ENCODE results near the gene PIH1D1.
"Not testable (repeated sequence)": the region's sequence is repeated elsewhere in the genome, so short reads cannot be mapped to it uniquely, and the experiment has no call there.

The PIH1D1 gene

DNA sequence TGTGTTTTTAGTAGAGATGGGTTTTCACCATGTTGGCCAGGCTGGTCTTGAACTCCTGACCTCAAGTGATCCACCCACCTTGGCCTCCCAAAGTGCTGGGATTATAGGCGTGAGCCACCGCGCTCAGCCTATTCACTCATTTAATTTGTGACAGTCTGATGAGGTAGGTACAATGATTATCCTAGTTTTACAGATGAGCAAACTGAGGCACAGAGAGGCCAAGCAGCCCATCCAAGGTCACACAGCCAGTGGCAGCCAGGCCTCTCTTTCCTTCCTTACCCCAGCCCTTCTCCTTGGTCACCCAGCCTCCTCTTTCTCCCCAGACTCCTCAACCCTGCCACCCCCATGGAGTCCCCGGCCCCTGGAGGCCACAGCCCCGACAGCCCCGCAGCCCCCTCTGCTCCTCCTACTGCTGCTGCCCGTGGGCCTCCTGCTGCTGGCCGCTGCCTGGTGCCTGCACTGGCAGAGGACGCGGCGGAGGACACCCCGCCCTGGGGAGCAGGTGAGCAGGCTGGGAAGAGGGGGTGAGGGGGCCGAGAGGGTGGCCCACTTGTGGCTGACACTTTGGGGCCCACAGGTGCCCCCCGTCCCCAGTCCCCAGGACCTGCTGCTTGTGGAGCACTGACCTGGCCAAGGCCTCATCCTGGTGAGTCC lies 28.5 kb upstream of the PIH1D1 start:
- DNase-seq, result no peak

- DNase-seq, result peak; percentile 61 to 75
Measured at GRCh38 chr19:49475995-49476880, 24.6 kb upstream of the PIH1D1 start.

- no peak for DNase-seq
Measured at GRCh38 chr19:49475191-49475917, 23.7 kb upstream of the PIH1D1 start.

- no peak for DNase-seq
Measured at GRCh38 chr19:49474542-49474924, 22.9 kb upstream of the PIH1D1 start.

GRCh38 chr19:49473868-49474541 lies 22.4 kb upstream of the PIH1D1 start, which contains the start of gene FLT3LG:
Gene FLT3LG, plus strand, starts transcription at chr19:49474215. Its CDS starts 425 bp downstream, at chr19:49474640.
- peak; percentile 94 to 96 for DNase-seq

GRCh38 chr19:49473501-49473867 lies 21.9 kb upstream of the PIH1D1 start:
- DNase-seq, result not testable (repeated sequence)

DNA sequence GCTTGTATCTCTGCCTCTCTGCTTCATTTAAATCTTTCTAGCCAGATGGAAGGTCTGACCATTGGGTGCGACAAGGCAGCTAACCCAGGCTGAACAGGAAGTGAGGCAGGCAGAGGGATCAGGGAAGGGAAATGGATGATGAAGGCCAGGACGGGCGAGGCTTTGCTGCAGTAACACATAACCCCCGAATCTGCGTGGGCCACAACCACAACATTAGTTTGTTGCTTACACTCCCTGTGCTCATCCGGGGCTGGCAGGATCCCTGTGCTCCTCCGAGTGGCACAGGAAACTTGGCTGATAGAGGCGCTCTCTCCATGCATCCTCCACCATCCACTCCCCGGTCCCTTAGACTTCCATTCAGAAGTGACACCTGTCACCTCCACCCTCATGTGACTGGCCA lies 21.3 kb upstream of the PIH1D1 start:
- DNase-seq, result no peak

DNA sequence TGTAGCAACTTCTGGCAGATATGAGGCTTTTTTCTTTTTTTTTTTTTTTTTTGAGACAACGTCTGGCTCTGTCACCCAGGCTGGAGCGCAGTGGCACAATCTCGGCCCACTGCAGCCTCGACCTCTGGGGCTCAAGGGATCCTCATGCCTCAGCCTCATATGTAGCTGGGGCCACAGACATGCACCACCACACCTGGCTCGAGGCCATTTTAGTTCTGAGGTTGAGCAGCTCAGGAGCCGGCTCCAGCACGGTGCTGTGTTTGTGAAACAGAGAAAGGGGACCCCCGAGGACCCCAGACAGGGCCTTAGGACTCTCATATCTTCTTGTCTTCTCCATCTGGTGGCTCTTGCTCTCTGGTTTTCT lies 19.0 kb upstream of the PIH1D1 start:
- DNase-seq, result no peak

DNA sequence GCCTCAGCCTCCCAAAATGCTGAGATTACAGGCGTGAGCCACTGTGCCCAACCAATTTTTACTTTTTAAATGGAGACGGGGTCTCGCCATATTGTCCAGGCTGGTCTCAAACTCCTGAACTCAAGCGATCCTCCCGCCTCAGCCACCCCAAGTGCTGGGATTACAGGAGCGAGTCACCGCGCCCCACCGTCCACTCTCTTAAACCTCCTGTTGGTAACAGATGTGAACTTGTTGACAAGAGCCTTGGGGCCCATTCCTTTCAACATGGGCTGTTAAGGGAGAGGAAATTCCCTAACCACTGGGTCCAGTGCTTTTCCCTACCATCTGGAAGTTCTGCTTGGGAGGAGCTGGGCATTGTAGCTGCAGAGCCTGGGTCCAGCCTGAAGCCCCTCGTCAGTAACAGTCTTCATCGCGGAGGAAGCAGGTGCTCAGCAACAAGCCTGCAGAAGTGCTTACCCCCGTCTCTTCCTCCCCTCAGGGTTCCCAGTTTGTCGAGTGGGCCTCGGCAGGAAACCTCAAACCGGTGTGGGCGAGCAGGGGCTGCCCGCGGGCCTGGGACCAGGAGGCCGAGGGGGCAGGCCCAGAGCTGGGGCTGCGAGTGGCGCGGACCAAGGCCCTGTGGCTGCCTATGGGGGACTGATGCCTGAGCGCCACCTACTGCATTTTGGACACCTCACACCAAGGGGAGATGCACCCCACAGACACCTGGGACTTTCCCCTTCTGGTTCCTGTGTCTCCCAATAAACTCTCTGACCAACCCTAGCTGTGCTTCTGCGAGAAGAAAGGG lies 18.4 kb upstream of the PIH1D1 start:
- DNase-seq, result peak; percentile 88 to 94

GRCh38 chr19:49468746-49469447 lies 17.3 kb upstream of the PIH1D1 start:
- DNase-seq, result peak; percentile 98

- no peak for DNase-seq
Measured at GRCh38 chr19:49468199-49468598, 16.6 kb upstream of the PIH1D1 start.

GRCh38 chr19:49465371-49465770 lies 13.8 kb upstream of the PIH1D1 start:
- DNase-seq, result no peak

DNA sequence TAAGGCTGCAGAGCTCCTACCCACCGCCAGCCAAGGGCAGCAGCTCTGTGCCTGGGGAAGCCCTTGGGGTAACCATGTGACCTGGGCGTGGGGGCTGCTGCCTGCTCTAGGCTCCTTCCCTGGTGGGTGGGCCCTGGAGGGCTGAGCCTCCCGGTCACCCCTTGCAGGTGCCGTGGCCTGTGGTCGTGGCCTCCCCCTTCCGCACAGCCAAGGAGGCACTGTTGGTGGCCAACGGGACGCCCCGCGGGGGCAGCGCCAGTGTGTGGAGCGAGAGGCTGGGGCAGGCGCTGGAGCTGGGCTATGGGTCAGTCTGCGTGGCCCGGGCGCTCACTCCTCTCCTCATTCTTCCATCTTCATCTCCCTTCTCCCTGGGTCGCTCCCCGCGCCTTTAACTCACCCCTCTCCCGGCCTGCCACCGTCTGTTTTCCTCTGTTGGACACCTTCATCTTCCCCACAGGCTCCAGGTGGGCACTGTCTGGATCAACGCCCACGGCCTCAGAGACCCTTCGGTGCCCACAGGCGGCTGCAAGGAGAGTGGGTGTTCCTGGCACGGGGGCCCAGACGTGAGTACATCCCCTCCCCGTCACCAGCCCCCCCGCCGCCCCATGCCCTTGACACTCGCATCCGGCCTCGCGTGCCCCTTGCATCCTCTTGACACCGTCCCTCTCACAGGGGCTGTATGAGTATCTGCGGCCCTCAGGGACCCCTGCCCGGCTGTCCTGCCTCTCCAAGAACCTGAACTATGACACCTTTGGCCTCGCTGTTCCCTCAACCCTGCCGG lies 12.5 kb upstream of the PIH1D1 start:
- no peak for DNase-seq

DNA sequence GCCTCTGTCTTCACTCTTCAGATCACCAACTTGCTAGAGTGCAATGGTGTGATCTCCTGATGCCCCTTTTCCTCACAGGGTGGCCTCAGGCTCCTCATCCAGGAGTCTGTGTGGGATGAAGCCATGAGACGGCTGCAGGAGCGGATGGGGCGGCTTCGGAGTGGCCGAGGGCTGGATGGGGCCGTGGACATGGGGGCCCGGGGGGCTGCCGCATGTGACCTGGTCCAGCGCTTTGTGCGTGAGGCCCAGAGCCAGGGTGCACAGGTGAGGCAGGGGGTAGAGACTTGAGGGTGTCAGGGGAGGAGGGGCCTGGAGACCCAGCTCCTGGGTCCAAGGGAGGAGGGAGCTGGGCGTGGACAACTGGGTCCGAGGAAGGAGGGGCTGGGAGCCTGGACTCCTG lies 10.9 kb upstream of the PIH1D1 start:
- DNase-seq, result no peak

GRCh38 chr19:49461656-49462055 lies 10.0 kb upstream of the PIH1D1 start:
- DNase-seq, result no peak

GRCh38 chr19:49461130-49461529 lies 9.5 kb upstream of the PIH1D1 start:
- not testable (repeated sequence) for DNase-seq

DNA sequence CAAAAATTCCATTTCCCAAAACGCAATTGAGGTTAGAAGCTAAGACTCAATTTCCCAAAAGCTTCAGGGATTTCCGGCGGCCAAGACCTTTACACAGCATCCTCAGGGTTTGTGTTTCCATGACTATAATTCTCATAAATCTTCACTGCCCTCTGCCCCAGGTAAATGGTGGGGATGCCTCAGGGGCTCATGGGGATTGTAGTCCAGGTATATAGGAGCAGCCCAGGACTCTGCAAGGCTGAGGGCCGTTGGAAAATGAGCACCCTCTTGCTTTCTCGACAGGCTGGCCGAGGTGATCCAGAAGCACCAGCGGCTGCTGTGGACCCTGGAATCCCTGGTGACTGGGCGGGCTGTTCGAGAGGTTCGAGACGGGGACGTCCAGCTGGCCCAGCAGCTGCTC lies 7.8 kb upstream of the PIH1D1 start:
- DNase-seq, result no peak

DNA sequence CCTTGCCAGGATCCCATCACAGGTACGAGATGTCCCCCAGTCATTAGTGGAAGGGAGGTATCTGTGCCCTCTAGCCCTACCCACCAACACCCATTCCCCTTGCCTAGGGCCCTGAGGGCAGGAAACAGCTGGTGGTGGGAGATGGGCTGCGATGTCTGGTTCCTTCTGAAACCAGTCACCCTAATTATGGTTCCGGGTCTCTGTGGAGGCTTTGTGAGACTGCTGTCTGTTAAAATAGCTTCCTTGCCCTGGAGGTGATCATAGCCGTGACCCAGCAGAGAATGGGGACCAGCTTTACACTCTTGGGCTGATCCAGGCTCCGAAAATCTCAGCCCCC lies 6.9 kb upstream of the PIH1D1 start:
- DNase-seq, result no peak

GRCh38 chr19:49456326-49456725 lies 4.7 kb upstream of the PIH1D1 start:
- no peak for DNase-seq

- no peak for DNase-seq
Measured at GRCh38 chr19:49455773-49456172, 4.2 kb upstream of the PIH1D1 start.

DNA sequence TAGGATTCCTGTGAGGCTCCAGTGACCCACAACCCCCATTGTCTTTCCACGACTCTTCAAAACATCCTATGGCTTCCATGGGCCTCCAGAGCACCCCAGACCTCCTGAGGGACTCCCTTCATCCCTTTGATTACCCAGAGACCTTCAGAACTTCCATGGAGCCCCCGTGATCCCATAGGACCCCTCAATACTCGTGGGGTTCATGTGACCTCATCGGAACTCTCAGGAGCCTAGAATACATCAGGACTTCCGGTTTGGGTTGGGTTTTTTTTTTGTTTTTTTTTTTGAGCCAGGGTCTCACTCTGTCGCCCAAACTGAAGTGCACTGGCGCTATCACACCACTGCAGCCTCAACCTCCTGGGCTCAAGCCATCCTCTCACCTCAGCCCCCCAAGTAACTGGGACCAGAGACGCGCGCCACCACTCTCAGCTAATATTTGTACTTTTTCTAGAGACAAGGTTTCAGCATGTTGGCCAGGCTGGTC lies 2.2 kb upstream of the PIH1D1 start:
- DNase-seq, result peak; percentile 28 to 49
